IMR-90 (cell line): ENCODE results near the gene VASN. TPM values are rescaled to one million over a fixed set of nuclear protein-coding genes. Genes with fewer than 3 reads are reported as not detected.

ENCODE experiments used
- ATAC-seq: fragments of 200-7000 bp; cut with Tn5 transposase; 2 replicates; pipeline ENCODE4 v1.9.1; 2020; ENCODE audit warnings: low read depth, mild to moderate bottlenecking, moderate library complexity
- BruUV-seq: library from RNA; stranded (reverse); fragments of 400-500 nt; replicated peaks from 2 replicates; lab custom pipeline; 2021; lab: Mats Ljungman, UMichigan
- CTCF ChIA-PET: fragments of 300-600 bp; formaldehyde crosslinking; extraction: SDS; loops from one replicate; lab custom pipeline; 2021; ENCODE audit warnings: antibody characterized with exemption; lab: Yijun Ruan, JAX
- POLR2A ChIA-PET: fragments of 300-600 bp; sonication (Branson Sonifier 250); formaldehyde crosslinking; loops from one replicate; lab custom pipeline; 2022; ENCODE audit warnings: antibody characterized with exemption; ENCODE audit not compliant: unreplicated experiment; lab: Charles Lee
- DNase-seq: peaks from one replicate; pipeline ENCODE4 v3.0.0; 2013
- H2AFZ ChIP-seq: replicated peaks from 2 replicates; pipeline ENCODE3; 2013; ENCODE audit warnings: low read length, mild to moderate bottlenecking; ENCODE audit not compliant: poor library complexity
- H2AK5ac ChIP-seq: 2 replicates; pipeline ENCODE4 v1.6.1; 2013; ENCODE audit warnings: low read depth, low read length, inconsistent platforms
- H2AK9ac ChIP-seq: replicated peaks from 2 replicates; pipeline ENCODE3; 2013; ENCODE audit warnings: mild to moderate bottlenecking, low read depth, low read length, moderate library complexity; ENCODE audit not compliant: poor library complexity
- H2BK120ac ChIP-seq: 2 replicates; pipeline ENCODE4 v1.6.1; 2013; ENCODE audit warnings: low read depth, low read length, inconsistent platforms
- H2BK15ac ChIP-seq: 3 replicates; pipeline ENCODE4 v1.6.1; 2013; ENCODE audit warnings: low read depth, low read length, inconsistent platforms
- H2BK20ac ChIP-seq: 2 replicates; pipeline ENCODE4 v1.6.1; 2013; ENCODE audit warnings: low read depth, mild to moderate bottlenecking, inconsistent platforms, low read length, moderate library complexity
- H2BK5ac ChIP-seq: 2 replicates; pipeline ENCODE4 v1.6.1; 2013; ENCODE audit warnings: mild to moderate bottlenecking, low read depth, low read length, inconsistent platforms; ENCODE audit not compliant: poor library complexity, severe bottlenecking
- H3K14ac ChIP-seq: replicated peaks from 2 replicates; pipeline ENCODE4 v1.6.1; 2013; ENCODE audit warnings: low read depth, low read length, inconsistent platforms
- H3K18ac ChIP-seq: 2 replicates; pipeline ENCODE4 v1.6.1; 2013; ENCODE audit warnings: low read depth, low read length, control low read depth
- H3K23ac ChIP-seq: 2 replicates; pipeline ENCODE4 v1.6.1; 2013; ENCODE audit warnings: low read depth, low read length, inconsistent platforms
- H3K27ac ChIP-seq: 2 replicates; pipeline ENCODE4 v1.5.1; 2013; ENCODE audit warnings: mild to moderate bottlenecking, control low read depth, low read length; ENCODE audit not compliant: insufficient read depth
- H3K27me3 ChIP-seq: 2 replicates; pipeline ENCODE4 v1.6.1; 2013; ENCODE audit warnings: low read length; ENCODE audit not compliant: control insufficient read depth, insufficient read depth
- H3K36me3 ChIP-seq: 2 replicates; pipeline ENCODE4 v1.6.1; 2013; ENCODE audit warnings: low read length, mixed read lengths; ENCODE audit not compliant: control insufficient read depth, insufficient read depth
- H3K4ac ChIP-seq: 2 replicates; pipeline ENCODE4 v1.6.1; 2013; ENCODE audit warnings: low read depth, low read length, inconsistent platforms
- H3K4me1 ChIP-seq: 2 replicates; pipeline ENCODE4 v1.6.1; 2013; ENCODE audit warnings: low read length, mixed read lengths; ENCODE audit not compliant: control insufficient read depth, insufficient read depth
- H3K4me2 ChIP-seq: 2 replicates; pipeline ENCODE4 v1.6.1; 2013; ENCODE audit warnings: low read depth, mild to moderate bottlenecking, control low read depth, low read length, moderate library complexity
- H3K4me3 ChIP-seq: 2 replicates; pipeline ENCODE4 v1.5.1; 2013; ENCODE audit warnings: low read depth, mild to moderate bottlenecking, control low read depth, low read length, moderate library complexity; ENCODE audit not compliant: insufficient read depth
- H3K56ac ChIP-seq: 2 replicates; pipeline ENCODE4 v1.6.1; 2013; ENCODE audit warnings: low read length, inconsistent platforms; ENCODE audit not compliant: insufficient read depth; ENCODE audit errors: extremely low read depth
- H3K79me1 ChIP-seq, 2 experiments: 2 replicates each; pipeline ENCODE4 v1.6.1; 2013; ENCODE audit warnings: low read length in 2 of 2, inconsistent platforms in 1 of 2, low read depth in 1 of 2
- H3K9ac ChIP-seq: 2 replicates; pipeline ENCODE4 v1.6.1; 2013; ENCODE audit warnings: low read depth, low read length, control low read depth
- H3K9me1 ChIP-seq: 2 replicates; pipeline ENCODE4 v1.6.1; 2013; ENCODE audit warnings: low read length, inconsistent platforms; ENCODE audit not compliant: insufficient read depth
- H3K9me3 ChIP-seq: 2 replicates; pipeline ENCODE4 v1.6.1; 2013; ENCODE audit warnings: low read length; ENCODE audit not compliant: control insufficient read depth, insufficient read depth
- H4K20me1 ChIP-seq: 2 replicates; pipeline ENCODE4 v1.6.1; 2013; ENCODE audit warnings: low read length, inconsistent platforms; ENCODE audit not compliant: insufficient read depth
- H4K5ac ChIP-seq: 2 replicates; pipeline ENCODE4 v1.6.1; 2013; ENCODE audit warnings: mild to moderate bottlenecking, low read depth, low read length, control low read depth
- H4K8ac ChIP-seq, 2 experiments: 2 replicates each; pipeline ENCODE4 v1.6.1; 2013; ENCODE audit warnings: low read depth in 2 of 2, low read length in 2 of 2, control low read depth in 1 of 2, inconsistent platforms in 1 of 2
- H4K91ac ChIP-seq: 2 replicates; pipeline ENCODE4 v1.6.1; 2013; ENCODE audit warnings: low read depth, low read length, inconsistent platforms; ENCODE audit not compliant: insufficient read depth
- BHLHE40 ChIP-seq: fragments of 150-350 bp; IDR thresholded peaks from 2 replicates; pipeline ENCODE4 v1.6.1; 2016; ENCODE audit warnings: mild to moderate bottlenecking, low read depth, low read length
- CHD1 ChIP-seq: IDR thresholded peaks from 2 replicates; pipeline ENCODE4 v1.6.1; 2012; ENCODE audit warnings: low read depth, low read length, improper control_type of control experiment
- CTCF ChIP-seq: conservative IDR thresholded peaks from 2 replicates; pipeline ENCODE4 v1.5.1; 2012; ENCODE audit warnings: mild to moderate bottlenecking, low read depth, low read length, improper control_type of control experiment
- MAFK ChIP-seq: IDR thresholded peaks from 2 replicates; pipeline ENCODE4 v1.6.1; 2012; ENCODE audit warnings: low read depth, low read length, improper control_type of control experiment
- RAD21 ChIP-seq: IDR thresholded peaks from 2 replicates; pipeline ENCODE4 v1.6.1; 2012; ENCODE audit warnings: low read length, improper control_type of control experiment
- RCOR1 ChIP-seq: IDR thresholded peaks from 2 replicates; pipeline ENCODE4 v1.6.1; 2012; ENCODE audit warnings: mild to moderate bottlenecking, low read length, improper control_type of control experiment; ENCODE audit not compliant: insufficient replicate concordance
- WGBS, 2 experiments: methylation state at CpG; one replicate each; pipeline versions ENCODE4 v1.1.5 to v1.1.7; 2013; ENCODE audit warnings: missing lambda C conversion rate in 2 of 2; ENCODE audit not compliant: insufficient read length in 1 of 2; ENCODE audit errors: extremely low coverage in 2 of 2; 5-methylcytosine and 5-hydroxymethylcytosine counted together
- dilution Hi-C: fragments of 300-500 bp; cut with HindIII; formaldehyde crosslinking; loops from one replicate; pipeline ENCODE4 v1.14.3; 2018; ENCODE audit warnings: low sequenced_read_pairs; ENCODE audit not compliant: unreplicated experiment
- in situ Hi-C: fragments of 300-500 bp; cut with MboI; formaldehyde crosslinking; loops from 3 replicates; pipeline ENCODE4 v1.14.3; 2019; ENCODE audit warnings: low sequenced_read_pairs, inconsistent platforms, mixed read lengths
- intact Hi-C: fragments of 100-400 bp; cut with micrococcal nuclease; formaldehyde crosslinking; loops from 2 replicates; pipeline ENCODE4 v1.10.0; 2022
- polyA plus RNA-seq, 3 experiments: library from polyadenylated mRNA; depleted of rRNA; stranded (reverse); fragments of >200 nt; gene quantifications; 2 replicates each; pipeline ENCODE4 v1.2.3, GENCODE V29; 2012; ENCODE audit warnings: low replicate concordance in 1 of 3
- total RNA-seq: library from RNA; depleted of rRNA; stranded (reverse); fragments of >200 nt; gene quantifications from 2 replicates; pipeline ENCODE4 v1.2.3, GENCODE V29; 2012
- TF ChIP-seq, protein P1 (sequence below): fragments of 150-350 bp; IDR thresholded peaks from 2 replicates; pipeline ENCODE4 v1.6.1; 2017; ENCODE audit warnings: mild to moderate bottlenecking, antibody characterized with exemption, low read length, low read depth
- TF ChIP-seq, protein P2 (sequence below): fragments of 150-350 bp; IDR thresholded peaks from 2 replicates; pipeline ENCODE4 v1.6.1; 2016; ENCODE audit warnings: low read depth, mild to moderate bottlenecking, low read length, moderate library complexity, borderline replicate concordance

VASN gene
- total and polyA plus RNA-seq, 2 of the 4 experiments (the other 2 are of a cell fraction) = 9.3 to 87.2 TPM

- H4K5ac ChIP-seq = no peak overlapping the region
- WGBS, 2 experiments = 88% methylated on average over 7 of the region's 12 CpGs; no CpG with 5 or more reads in 1 of the 2 experiments
- no peak overlapping the region for H3K9ac ChIP-seq
- H2BK15ac ChIP-seq = no peak overlapping the region
- H3K9me3 ChIP-seq = no peaks in the 10 kb centered on the region
- no peak overlapping the region for H2BK5ac ChIP-seq
- H2AFZ ChIP-seq = no peak overlapping the region
- no peak overlapping the region for H2AK5ac ChIP-seq
- peaks cover 7% of the 10 kb centered on the region; the same call in 1 of the 2 replicates for H3K4me1 ChIP-seq
- H3K18ac ChIP-seq = no peak overlapping the region
- TF ChIP-seq CTCF (no peak), RCOR1 (no peak), CHD1 (no peak), BHLHE40 (no peak), RAD21 (no peak), MAFK (no peak)
- TF ChIP-seq, protein P1, sequence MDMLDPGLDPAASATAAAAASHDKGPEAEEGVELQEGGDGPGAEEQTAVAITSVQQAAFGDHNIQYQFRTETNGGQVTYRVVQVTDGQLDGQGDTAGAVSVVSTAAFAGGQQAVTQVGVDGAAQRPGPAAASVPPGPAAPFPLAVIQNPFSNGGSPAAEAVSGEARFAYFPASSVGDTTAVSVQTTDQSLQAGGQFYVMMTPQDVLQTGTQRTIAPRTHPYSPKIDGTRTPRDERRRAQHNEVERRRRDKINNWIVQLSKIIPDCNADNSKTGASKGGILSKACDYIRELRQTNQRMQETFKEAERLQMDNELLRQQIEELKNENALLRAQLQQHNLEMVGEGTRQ = no peak
- TF ChIP-seq, protein P2, sequence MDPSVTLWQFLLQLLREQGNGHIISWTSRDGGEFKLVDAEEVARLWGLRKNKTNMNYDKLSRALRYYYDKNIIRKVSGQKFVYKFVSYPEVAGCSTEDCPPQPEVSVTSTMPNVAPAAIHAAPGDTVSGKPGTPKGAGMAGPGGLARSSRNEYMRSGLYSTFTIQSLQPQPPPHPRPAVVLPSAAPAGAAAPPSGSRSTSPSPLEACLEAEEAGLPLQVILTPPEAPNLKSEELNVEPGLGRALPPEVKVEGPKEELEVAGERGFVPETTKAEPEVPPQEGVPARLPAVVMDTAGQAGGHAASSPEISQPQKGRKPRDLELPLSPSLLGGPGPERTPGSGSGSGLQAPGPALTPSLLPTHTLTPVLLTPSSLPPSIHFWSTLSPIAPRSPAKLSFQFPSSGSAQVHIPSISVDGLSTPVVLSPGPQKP = no peak
- no peak overlapping the region for H3K23ac ChIP-seq
- no peak overlapping the region for H3K4ac ChIP-seq
- no peak overlapping the region for H4K91ac ChIP-seq
- no peak overlapping the region for H4K8ac ChIP-seq
- H3K27ac ChIP-seq = no peak overlapping the region
- H4K20me1 ChIP-seq = peaks cover 47% of the 10 kb centered on the region
- H3K56ac ChIP-seq = no peak overlapping the region
- TSS peak; percentile 37 for BruUV-seq
- POLR2A ChIA-PET = no interaction called here
- no peak overlapping the region for H2AK9ac ChIP-seq
- no peak overlapping the region for H2BK120ac ChIP-seq
- no peaks in the 10 kb centered on the region for H3K27me3 ChIP-seq
- H3K14ac ChIP-seq = no peak overlapping the region
- H2BK20ac ChIP-seq = no peak overlapping the region
- CTCF ChIA-PET = no interaction called here
- H3K79me1 ChIP-seq = peaks cover 17 to 58% of the 10 kb centered on the region in 2 experiments
- no peak overlapping the region for H3K4me3 ChIP-seq
- dilution Hi-C loops (no loop called here), in situ Hi-C loops (loop anchor here (10.0 kb wide), 1 partner anchor 353 kb away; no protein-coding TSS in a partner anchor), intact Hi-C loops (no loop called here)
- H3K4me2 ChIP-seq = no peak overlapping the region
- ATAC-seq = no peak
- H3K9me1 ChIP-seq = no peaks in the 10 kb centered on the region
- DNase-seq = no peak
- peaks cover 44% of the 10 kb centered on the region for H3K36me3 ChIP-seq
Measured at GRCh38 chr16:4337540-4338088, 34.0 kb upstream of the VASN start.
